ENCODE data around the gene SHISA7. TPM values are rescaled to one million over a fixed set of nuclear protein-coding genes. Genes with fewer than 3 reads are reported as not detected.
A peak's percentile ranks its signal among the peaks of the same experiment; 100 is the strongest.

Gene SHISA7
- total and polyA plus RNA-seq, 4 donors: 4.0 to 35.6 (median 17.1) TPM

GRCh38 chr19:55384131-55384919 lies 58.8 kb downstream of the SHISA7 start, which contains the start of gene TMEM238:
TMEM238 (minus strand) TSS chr19:55384292; CDS start chr19:55384259, 33 bp downstream.
- peaks cover 30% of the 10 kb centered on the region for H3K36me3 ChIP-seq (ENCODE audit: control insufficient read depth, insufficient read depth, low read length)
- peaks cover 51% of the 10 kb centered on the region for H3K4me1 ChIP-seq (ENCODE audit: control insufficient read depth, insufficient read depth, low read length)
- no peaks in the 10 kb centered on the region for H3K9me3 ChIP-seq (ENCODE audit: control insufficient read depth, insufficient read depth, low read length)
- H3K27me3 ChIP-seq (ENCODE audit: control insufficient read depth, insufficient read depth, low read length): no peaks in the 10 kb centered on the region
- DNase-seq (ENCODE audit: low read depth in 4 of 6, low spot score in 6 of 6): peak in 2 of 6 donors; percentile 43 to 47
- peak within 1 kb of the TSS; percentile 94 for H3K27ac ChIP-seq (ENCODE audit: low read depth, low read length)
- 18% methylated on average over 71 of the region's 72 CpGs for WGBS (ENCODE audit: insufficient coverage)
- H3K4me3 ChIP-seq (ENCODE audit: low read depth, low read length): peak within 1 kb of the TSS; percentile 96

GRCh38 chr19:55383279-55384130 lies 59.6 kb downstream of the SHISA7 start:
- 3% methylated on average over 88 of the region's 88 CpGs for WGBS (ENCODE audit: insufficient coverage)
- Histone ChIP-seq H3K36me3 (ENCODE audit: control insufficient read depth, insufficient read depth, low read length) (peaks cover 22% of the 10 kb centered on the region), H3K9me3 (ENCODE audit: control insufficient read depth, insufficient read depth, low read length) (no peaks in the 10 kb centered on the region), H3K4me1 (ENCODE audit: control insufficient read depth, insufficient read depth, low read length) (peaks cover 43% of the 10 kb centered on the region), H3K27me3 (ENCODE audit: control insufficient read depth, insufficient read depth, low read length) (no peaks in the 10 kb centered on the region), H3K4me3 (ENCODE audit: low read depth, low read length) (peak overlapping the region; percentile 27), H3K27ac (ENCODE audit: low read depth, low read length) (peak overlapping the region; percentile 57)
- DNase-seq (ENCODE audit: low read depth in 4 of 6, low spot score in 6 of 6): peak in 2 of 6 donors; percentile 82 to 83

- H3K4me3 ChIP-seq (ENCODE audit: low read depth, low read length): no peak overlapping the region
- no peak overlapping the region for H3K27ac ChIP-seq (ENCODE audit: low read depth, low read length)
- peaks cover 12% of the 10 kb centered on the region for H3K36me3 ChIP-seq (ENCODE audit: control insufficient read depth, insufficient read depth, low read length)
- no peaks in the 10 kb centered on the region for H3K9me3 ChIP-seq (ENCODE audit: control insufficient read depth, insufficient read depth, low read length)
- H3K27me3 ChIP-seq (ENCODE audit: control insufficient read depth, insufficient read depth, low read length): peaks cover 6% of the 10 kb centered on the region
- H3K4me1 ChIP-seq (ENCODE audit: control insufficient read depth, insufficient read depth, low read length): peaks cover 38% of the 10 kb centered on the region
- DNase-seq (ENCODE audit: low read depth in 4 of 6, low spot score in 6 of 6): no peak
- no CpG with 5 or more reads among the region's 3 CpGs for WGBS (ENCODE audit: insufficient coverage)
Observed at GRCh38 chr19:55382522-55383054, 60.5 kb downstream of the SHISA7 start.

GRCh38 chr19:55382013-55382412 lies 61.1 kb downstream of the SHISA7 start:
- H3K9me3 ChIP-seq (ENCODE audit: control insufficient read depth, insufficient read depth, low read length): no peaks in the 10 kb centered on the region
- H3K27me3 ChIP-seq (ENCODE audit: control insufficient read depth, insufficient read depth, low read length): peaks cover 11% of the 10 kb centered on the region
- H3K4me3 ChIP-seq (ENCODE audit: low read depth, low read length): no peak overlapping the region
- no peak overlapping the region for H3K27ac ChIP-seq (ENCODE audit: low read depth, low read length)
- peaks cover 37% of the 10 kb centered on the region for H3K4me1 ChIP-seq (ENCODE audit: control insufficient read depth, insufficient read depth, low read length)
- DNase-seq (ENCODE audit: low read depth in 4 of 6, low spot score in 6 of 6): no peak
- peaks cover 7% of the 10 kb centered on the region for H3K36me3 ChIP-seq (ENCODE audit: control insufficient read depth, insufficient read depth, low read length)
- 96% methylated on average over 5 of the region's 5 CpGs for WGBS (ENCODE audit: insufficient coverage)

- no peaks in the 10 kb centered on the region for H3K36me3 ChIP-seq (ENCODE audit: control insufficient read depth, insufficient read depth, low read length)
- no peak overlapping the region for H3K27ac ChIP-seq (ENCODE audit: low read depth, low read length)
- peaks cover 31% of the 10 kb centered on the region for H3K4me1 ChIP-seq (ENCODE audit: control insufficient read depth, insufficient read depth, low read length)
- H3K4me3 ChIP-seq (ENCODE audit: low read depth, low read length): no peak overlapping the region
- no peaks in the 10 kb centered on the region for H3K9me3 ChIP-seq (ENCODE audit: control insufficient read depth, insufficient read depth, low read length)
- peaks cover 30% of the 10 kb centered on the region for H3K27me3 ChIP-seq (ENCODE audit: control insufficient read depth, insufficient read depth, low read length)
- DNase-seq (ENCODE audit: low read depth in 4 of 6, low spot score in 6 of 6): no peak
- 20% methylated on average over 1 of the region's 11 CpGs for WGBS (ENCODE audit: insufficient coverage)
Observed at GRCh38 chr19:55379174-55379573, 63.9 kb downstream of the SHISA7 start.

Other genes with a start within 250 kb of the SHISA7 start
Only the 30 nearest of the 31 such genes appear.
- 1 to 10 TPM in 1 of 2 donors, under 1 TPM in 1; 0.59 to 1.9 TPM for gene TMEM86B, start 214.5 kb downstream of the SHISA7 start, total RNA-seq
- gene TMEM86B, start 214.5 kb downstream of the SHISA7 start, polyA plus RNA-seq (ENCODE audit: insufficient read length in 2 of 2): 1 to 10 TPM; 6.6 to 8.0 TPM
- gene PPP6R1, start 184.3 kb downstream of the SHISA7 start, total RNA-seq: 10 to 100 TPM; 22.6 to 23.9 TPM
- 10 to 100 TPM; 58.9 to 66.8 TPM for gene PPP6R1, start 184.3 kb downstream of the SHISA7 start, polyA plus RNA-seq (ENCODE audit: insufficient read length in 2 of 2)
- 10 to 100 TPM; 19.6 to 24.0 TPM for gene HSPBP1, start 163.2 kb downstream of the SHISA7 start, total RNA-seq
- gene HSPBP1, start 163.2 kb downstream of the SHISA7 start, polyA plus RNA-seq (ENCODE audit: insufficient read length in 2 of 2): 10 to 100 TPM; 68.3 to 71.4 TPM
- 10 to 100 TPM; 46.4 to 51.9 TPM for gene BRSK1, start 159.3 kb downstream of the SHISA7 start, total RNA-seq
- gene BRSK1, start 159.3 kb downstream of the SHISA7 start, polyA plus RNA-seq (ENCODE audit: insufficient read length in 2 of 2): 100 to 1,000 TPM; 201 to 206 TPM
- gene TMEM150B, start 118.0 kb downstream of the SHISA7 start, total RNA-seq: under 1 TPM; 0.66 to 0.89 TPM
- under 1 TPM; 0.52 to 0.77 TPM for gene TMEM150B, start 118.0 kb downstream of the SHISA7 start, polyA plus RNA-seq (ENCODE audit: insufficient read length in 2 of 2)
- gene KMT5C, start 103.4 kb downstream of the SHISA7 start, total RNA-seq: 10 to 100 TPM in 1 of 2 donors, 1 to 10 TPM in 1; 7.0 to 22.4 TPM
- gene KMT5C, start 103.4 kb downstream of the SHISA7 start, polyA plus RNA-seq (ENCODE audit: insufficient read length in 2 of 2): 10 to 100 TPM; 25.5 to 39.2 TPM
- gene COX6B2, start 88.6 kb downstream of the SHISA7 start, total RNA-seq: 1 to 10 TPM in 1 of 2 donors, under 1 TPM in 1; 0.69 to 2.8 TPM
- gene COX6B2, start 88.6 kb downstream of the SHISA7 start, polyA plus RNA-seq (ENCODE audit: insufficient read length in 2 of 2): 1 to 10 TPM; 3.8 to 4.8 TPM
- not detected for gene GARIN5B, start 80.0 kb downstream of the SHISA7 start, total RNA-seq
- under 1 TPM; 0.14 to 0.43 TPM for gene GARIN5B, start 80.0 kb downstream of the SHISA7 start, polyA plus RNA-seq (ENCODE audit: insufficient read length in 2 of 2)
- under 1 TPM; 0.20 to 0.22 TPM for gene IL11, start 72.8 kb downstream of the SHISA7 start, total RNA-seq
- 1 to 10 TPM; 1.5 to 1.9 TPM for gene IL11, start 72.8 kb downstream of the SHISA7 start, polyA plus RNA-seq (ENCODE audit: insufficient read length in 2 of 2)
- gene TMEM190, start 66.5 kb downstream of the SHISA7 start, total RNA-seq: 1 to 10 TPM in 1 of 2 donors, under 1 TPM in 1; 0.40 to 2.2 TPM
- gene TMEM190, start 66.5 kb downstream of the SHISA7 start, polyA plus RNA-seq (ENCODE audit: insufficient read length in 2 of 2): 1 to 10 TPM in 1 of 2 donors, under 1 TPM in 1; 0.65 to 5.0 TPM
- under 1 TPM in 1 of 2 donors, not detected in 1; 0.55 TPM for gene TMEM238, start 59.0 kb downstream of the SHISA7 start, total RNA-seq
- under 1 TPM; 0.69 to 0.86 TPM for gene TMEM238, start 59.0 kb downstream of the SHISA7 start, polyA plus RNA-seq (ENCODE audit: insufficient read length in 2 of 2)
- 100 to 1,000 TPM; 135 to 417 TPM for gene RPL28, start 57.4 kb downstream of the SHISA7 start, total RNA-seq
- 1,000 to 10,000 TPM; 1,153 to 1,205 TPM for gene RPL28, start 57.4 kb downstream of the SHISA7 start, polyA plus RNA-seq (ENCODE audit: insufficient read length in 2 of 2)
- 10 to 100 TPM; 14.6 to 55.8 TPM for gene UBE2S, start 35.5 kb downstream of the SHISA7 start, total RNA-seq
- gene UBE2S, start 35.5 kb downstream of the SHISA7 start, polyA plus RNA-seq (ENCODE audit: insufficient read length in 2 of 2): 100 to 1,000 TPM; 104 to 124 TPM
- gene ISOC2, start 18.3 kb upstream of the SHISA7 start, total RNA-seq: 10 to 100 TPM; 30.3 to 59.3 TPM
- 10 to 100 TPM; 60.2 to 65.1 TPM for gene ISOC2, start 18.3 kb upstream of the SHISA7 start, polyA plus RNA-seq (ENCODE audit: insufficient read length in 2 of 2)
- gene C19orf85, start 21.5 kb upstream of the SHISA7 start, total RNA-seq: not detected
- gene C19orf85, start 21.5 kb upstream of the SHISA7 start, polyA plus RNA-seq (ENCODE audit: insufficient read length in 2 of 2): not detected
- 1 to 10 TPM; 1.5 to 1.7 TPM for gene ZNF628, start 33.3 kb upstream of the SHISA7 start, total RNA-seq
- 1 to 10 TPM; 5.7 to 6.6 TPM for gene ZNF628, start 33.3 kb upstream of the SHISA7 start, polyA plus RNA-seq (ENCODE audit: insufficient read length in 2 of 2)
- 10 to 100 TPM; 16.2 to 45.6 TPM for gene NAT14, start 41.9 kb upstream of the SHISA7 start, total RNA-seq
- 10 to 100 TPM; 93.2 to 94.0 TPM for gene NAT14, start 41.9 kb upstream of the SHISA7 start, polyA plus RNA-seq (ENCODE audit: insufficient read length in 2 of 2)
- gene SSC5D, start 45.1 kb upstream of the SHISA7 start, total RNA-seq: 1 to 10 TPM; 3.5 to 6.0 TPM
- gene SSC5D, start 45.1 kb upstream of the SHISA7 start, polyA plus RNA-seq (ENCODE audit: insufficient read length in 2 of 2): 1 to 10 TPM; 2.3 to 4.7 TPM
- under 1 TPM in 1 of 2 donors, not detected in 1; 0.44 TPM for gene SBK2, start 93.8 kb upstream of the SHISA7 start, total RNA-seq
- under 1 TPM in 1 of 2 donors, not detected in 1; 0.15 TPM for gene SBK2, start 93.8 kb upstream of the SHISA7 start, polyA plus RNA-seq (ENCODE audit: insufficient read length in 2 of 2)
- under 1 TPM in 1 of 2 donors, not detected in 1; 0.11 TPM for gene SBK3, start 102.2 kb upstream of the SHISA7 start, total RNA-seq
- gene SBK3, start 102.2 kb upstream of the SHISA7 start, polyA plus RNA-seq (ENCODE audit: insufficient read length in 2 of 2): under 1 TPM in 1 of 2 donors, not detected in 1; 0.17 TPM
- gene ZNF579, start 137.5 kb upstream of the SHISA7 start, total RNA-seq: 1 to 10 TPM; 2.1 to 9.9 TPM
- 10 to 100 TPM; 24.9 to 25.3 TPM for gene ZNF579, start 137.5 kb upstream of the SHISA7 start, polyA plus RNA-seq (ENCODE audit: insufficient read length in 2 of 2)
- 1 to 10 TPM; 2.3 to 7.5 TPM for gene FIZ1, start 156.2 kb upstream of the SHISA7 start, total RNA-seq
- 10 to 100 TPM; 23.4 to 26.5 TPM for gene FIZ1, start 156.2 kb upstream of the SHISA7 start, polyA plus RNA-seq (ENCODE audit: insufficient read length in 2 of 2)
- gene ZNF524, start 157.0 kb upstream of the SHISA7 start, total RNA-seq: 1 to 10 TPM; 5.1 to 9.6 TPM
- gene ZNF524, start 157.0 kb upstream of the SHISA7 start, polyA plus RNA-seq (ENCODE audit: insufficient read length in 2 of 2): 10 to 100 TPM; 11.2 to 13.6 TPM
- gene ZNF865, start 162.3 kb upstream of the SHISA7 start, total RNA-seq: 1 to 10 TPM; 1.4 to 2.1 TPM
- 10 to 100 TPM; 14.8 to 15.4 TPM for gene ZNF865, start 162.3 kb upstream of the SHISA7 start, polyA plus RNA-seq (ENCODE audit: insufficient read length in 2 of 2)
- gene ZNF784, start 181.3 kb upstream of the SHISA7 start, total RNA-seq: 1 to 10 TPM; 2.9 to 6.3 TPM
- 10 to 100 TPM in 1 of 2 donors, 1 to 10 TPM in 1; 9.9 to 12.8 TPM for gene ZNF784, start 181.3 kb upstream of the SHISA7 start, polyA plus RNA-seq (ENCODE audit: insufficient read length in 2 of 2)
- gene ZNF580, start 197.7 kb upstream of the SHISA7 start, total RNA-seq: 10 to 100 TPM in 1 of 2 donors, 1 to 10 TPM in 1; 3.5 to 15.6 TPM
- 10 to 100 TPM; 61.7 to 71.7 TPM for gene ZNF580, start 197.7 kb upstream of the SHISA7 start, polyA plus RNA-seq (ENCODE audit: insufficient read length in 2 of 2)
- 10 to 100 TPM in 1 of 2 donors, 1 to 10 TPM in 1; 6.6 to 10.5 TPM for gene ZNF581, start 200.3 kb upstream of the SHISA7 start, total RNA-seq
- 10 to 100 TPM; 19.0 to 20.5 TPM for gene ZNF581, start 200.3 kb upstream of the SHISA7 start, polyA plus RNA-seq (ENCODE audit: insufficient read length in 2 of 2)
- gene CCDC106, start 204.9 kb upstream of the SHISA7 start, total RNA-seq: 10 to 100 TPM; 13.4 to 14.1 TPM
- 10 to 100 TPM; 56.9 to 57.6 TPM for gene CCDC106, start 204.9 kb upstream of the SHISA7 start, polyA plus RNA-seq (ENCODE audit: insufficient read length in 2 of 2)
- 100 to 1,000 TPM in 1 of 2 donors, 10 to 100 TPM in 1; 60.7 to 119 TPM for gene U2AF2, start 211.7 kb upstream of the SHISA7 start, total RNA-seq
- 100 to 1,000 TPM; 203 to 207 TPM for gene U2AF2, start 211.7 kb upstream of the SHISA7 start, polyA plus RNA-seq (ENCODE audit: insufficient read length in 2 of 2)
- 10 to 100 TPM; 31.3 to 33.4 TPM for gene EPN1, start 231.9 kb upstream of the SHISA7 start, total RNA-seq
- gene EPN1, start 231.9 kb upstream of the SHISA7 start, polyA plus RNA-seq (ENCODE audit: insufficient read length in 2 of 2): 100 to 1,000 TPM; 188 to 192 TPM

Measured in spinal cord (tissue), 10 donors.